Measurements from ENCODE around the gene MSH5. TPM values are rescaled to one million over a fixed set of nuclear protein-coding genes. Genes with fewer than 3 reads are reported as not detected.
A peak's percentile ranks its signal among the peaks of the same experiment; 100 is the strongest.

The MSH5 gene
- total and polyA plus RNA-seq, 9 of the 15 experiments (the other 6 are each of a cell fraction or from before 2014, with no cell fraction given): 12.5 to 104 (median 46.6) TPM

GRCh38 chr6:31769684-31770371 lies 30.0 kb downstream of the MSH5 start (continued):
- TF ChIP-seq ZEB2 (IDR thresholded peaks at IDR 0.05) (peak; percentile 67; the same call in 1 of the 2 replicates), TCF3 (CRISPR knock-in tag; IDR thresholded peaks at IDR 0.05) (no peak; the same call in 1 of the 2 replicates), ARHGAP35 (IDR thresholded peaks at IDR 0.05; ENCODE audit: partially characterized antibody) (no peak), ARID3A (IDR thresholded peaks at IDR 0.05; ENCODE audit: borderline replicate concordance, low read depth, low read length) (no peak), MTF1 (CRISPR knock-in tag; IDR thresholded peaks at IDR 0.05; ENCODE audit: borderline replicate concordance) (no peak), ZNF316 (IDR thresholded peaks at IDR 0.05) (0 out of 2 replicates have a peak, but pooled peaks have one; percentile 26), ID3 (CRISPR knock-in tag; IDR thresholded peaks at IDR 0.05) (no peak), ID3 (tag; IDR thresholded peaks at IDR 0.05) (peak; percentile 71; the same call in 1 of the 2 replicates), SMARCA4 (IDR thresholded peaks at IDR 0.05) (peak; percentile 59; the same call in 1 of the 2 replicates), ZNF143 (CRISPR knock-in tag; IDR thresholded peaks at IDR 0.05) (no peak), BCLAF1 (IDR thresholded peaks at IDR 0.05; ENCODE audit: borderline replicate concordance in 1 of 2, control insufficient read depth in 1 of 2, low read depth in 2 of 2, low read length in 1 of 2) (0 out of 4 replicates have a peak, but pooled peaks of 1 of the 2 experiments have one; percentile 57), SMC3 (conservative IDR thresholded peaks at IDR 0.05; ENCODE audit: insufficient read depth, low read depth, low read length) (peak; percentile 99), ARNT (IDR thresholded peaks at IDR 0.05) (peak in 1 of 2 experiments; percentile 89; a peak in 2 of 4 replicates), ZNF57 (CRISPR knock-in tag; IDR thresholded peaks at IDR 0.05) (0 out of 2 replicates have a peak, but pooled peaks have one; percentile 14), ZNF24 (IDR thresholded peaks at IDR 0.05) (peak; percentile 66; the same call in 1 of the 2 replicates), NBN (IDR thresholded peaks at IDR 0.05; ENCODE audit: low read depth) (peak; percentile 92), TBL1XR1 (IDR thresholded peaks at IDR 0.05; ENCODE audit: low read length in 2 of 2) (peak; percentile 66 to 76; a peak in 2 of 4 replicates), GATA2 (CRISPR knock-in tag; IDR thresholded peaks at IDR 0.05) (no peak), ETV1 (tag; conservative IDR thresholded peaks at IDR 0.05; ENCODE audit: low read depth) (no peak; the same call in 1 of the 2 replicates), DPF2 (IDR thresholded peaks at IDR 0.05) (peak; percentile 71), ZNF668 (CRISPR knock-in tag; IDR thresholded peaks at IDR 0.05) (0 out of 2 replicates have a peak, but pooled peaks have one; percentile 53), PTBP1 (IDR thresholded peaks at IDR 0.05; ENCODE audit: low read depth, low read length) (0 out of 2 replicates have a peak, but pooled peaks have one; percentile 40), SMARCC2 (IDR thresholded peaks at IDR 0.05; ENCODE audit: low read depth) (no peak), LEF1 (IDR thresholded peaks at IDR 0.05) (no peak), SMAD4 (CRISPR knock-in tag; conservative IDR thresholded peaks at IDR 0.05) (peak; percentile 64), HLTF (IDR thresholded peaks at IDR 0.05) (peak; percentile 90)
